HAP-1 (cell line): ENCODE results near the gene SPESP1.
"Not testable (repeated sequence)": the region's sequence is repeated elsewhere in the genome, so short reads cannot be mapped to it uniquely, and the experiment has no call there.

Experiments
- DNase-seq, 2 experiments: peaks; one replicate each; pipeline ENCODE4 v3.0.0-alpha.2; 2016 to 2020; ENCODE audit warnings: low spot score in 2 of 2
- H3K27me3 ChIP-seq: fragments of 250-450 bp; sonication (Bioruptor Pico); 2 replicates; pipeline ENCODE4 v1.5.1; 2020; ENCODE audit warnings: low read depth, mild to moderate bottlenecking, moderate library complexity
- H3K36me3 ChIP-seq: fragments of 250-450 bp; sonication (Bioruptor Pico); replicated peaks from 2 replicates; pipeline ENCODE4 v1.5.1; 2020; ENCODE audit warnings: mild to moderate bottlenecking
- H3K4me1 ChIP-seq: fragments of 250-450 bp; sonication (Bioruptor Pico); 2 replicates; pipeline ENCODE4 v1.5.1; 2020; ENCODE audit warnings: mild to moderate bottlenecking
- H3K4me3 ChIP-seq: fragments of 250-450 bp; sonication (Bioruptor Pico); 2 replicates; pipeline ENCODE4 v1.5.1; 2020; ENCODE audit warnings: mild to moderate bottlenecking, moderate library complexity
- H3K9me3 ChIP-seq: fragments of 250-450 bp; sonication (Bioruptor Pico); 2 replicates; pipeline ENCODE4 v1.5.1; 2020; ENCODE audit warnings: mild to moderate bottlenecking, moderate library complexity
- in situ Hi-C: fragments of 300-500 bp; cut with MboI; formaldehyde crosslinking; loops from 3 replicates; pipeline ENCODE4 v1.14.3; 2020; ENCODE audit warnings: low sequenced_read_pairs, inconsistent platforms, mixed read lengths

SPESP1 gene

DNA sequence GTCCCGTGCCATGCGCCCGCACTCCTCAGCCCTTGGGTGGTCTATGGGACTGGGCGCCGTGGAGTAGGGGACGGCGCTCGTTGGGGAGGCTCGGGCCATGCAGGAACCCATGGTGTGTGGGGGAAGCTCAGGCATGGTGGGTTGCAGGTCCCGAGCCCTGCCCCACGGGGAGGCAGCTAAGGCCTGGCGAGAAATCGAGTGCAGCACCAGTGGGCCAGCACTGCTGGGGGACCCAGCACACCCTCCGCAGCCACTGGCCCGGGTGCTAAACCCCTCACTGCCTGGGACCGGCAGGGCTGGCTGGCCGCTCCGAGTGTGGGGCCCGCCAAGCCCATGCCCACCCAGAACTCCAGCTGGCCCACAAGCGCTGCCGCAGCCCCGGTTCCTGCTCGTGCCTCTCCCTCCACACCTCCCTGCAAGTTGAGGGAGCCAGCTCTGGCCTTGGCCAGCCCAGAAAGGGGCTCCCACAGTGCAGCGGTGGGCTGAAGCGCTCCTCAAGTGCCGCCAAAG lies 45.4 kb downstream of the SPESP1 start:
- H3K36me3 ChIP-seq, H3K9me3 ChIP-seq, DNase-seq, H3K4me1 ChIP-seq, H3K4me3 ChIP-seq, H3K27me3 ChIP-seq, in situ Hi-C loops: not testable (repeated sequence)

DNA sequence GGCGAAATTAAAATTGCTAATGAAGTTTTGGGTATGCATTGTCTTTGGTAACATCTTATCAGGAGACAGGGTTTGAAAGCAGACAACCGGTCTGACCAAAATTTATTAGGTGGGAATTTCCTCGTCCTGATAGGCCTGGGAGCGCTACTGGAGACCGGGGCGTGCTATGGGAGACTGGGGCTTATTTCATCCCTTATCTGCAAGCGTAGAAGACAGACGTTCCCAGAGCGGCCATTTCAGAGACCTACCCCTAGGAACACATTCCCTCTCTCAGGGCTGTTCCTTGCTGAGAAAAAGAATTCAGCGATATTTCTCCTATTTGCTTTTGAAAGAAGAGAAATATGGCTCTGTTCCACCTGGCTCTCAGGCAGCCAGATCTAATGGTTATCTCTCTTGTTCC lies 47.1 kb downstream of the SPESP1 start:
- H3K4me1 ChIP-seq, H3K9me3 ChIP-seq, H3K4me3 ChIP-seq, H3K36me3 ChIP-seq, H3K27me3 ChIP-seq, in situ Hi-C loops, DNase-seq: not testable (repeated sequence)

DNA sequence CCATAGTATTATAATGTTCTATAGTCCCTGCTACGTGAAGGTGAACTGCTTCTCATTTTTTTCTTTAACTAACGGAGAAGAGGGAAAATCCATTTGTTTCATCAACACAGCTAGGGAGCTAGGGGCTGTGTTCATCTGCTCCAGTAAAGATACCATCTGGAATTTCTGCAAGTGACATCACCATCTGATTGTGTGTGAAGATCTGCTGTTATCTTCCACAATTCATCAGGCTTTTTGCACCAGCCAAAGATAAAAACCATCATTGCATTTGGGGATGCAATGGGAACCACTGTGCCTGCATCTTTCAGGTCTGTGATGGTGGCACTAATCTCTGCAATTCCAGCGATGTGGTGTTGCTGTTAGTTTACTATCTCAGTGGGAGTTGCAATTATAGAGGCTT lies 48.7 kb downstream of the SPESP1 start:
- Histone ChIP-seq H3K4me3 (no peak overlapping the region), H3K36me3 (no peaks in the 10 kb centered on the region), H3K4me1 (no peaks in the 10 kb centered on the region), H3K9me3 (peaks cover 3% of the 10 kb centered on the region), H3K27me3 (no peaks in the 10 kb centered on the region)
- no peak for DNase-seq
- in situ Hi-C loops, result no loop called here

DNA sequence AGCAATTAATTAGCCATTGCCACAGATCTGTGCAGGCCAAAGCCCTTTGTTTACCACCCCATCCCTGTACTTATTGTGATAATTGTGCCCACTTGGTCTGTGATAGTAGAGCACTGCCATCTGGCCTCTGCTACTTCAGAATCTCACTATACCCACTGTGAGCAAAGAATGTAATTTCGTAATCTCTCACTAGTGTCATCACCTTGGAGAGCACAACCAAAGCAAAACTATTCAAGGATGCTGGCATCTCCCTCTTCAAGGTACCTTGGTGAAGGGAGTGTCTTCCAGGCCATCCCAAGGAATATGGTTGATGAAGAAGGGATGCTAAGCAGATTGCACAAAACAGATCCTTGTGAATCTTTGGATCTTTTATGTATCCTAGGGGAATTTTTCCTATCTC lies 49.5 kb downstream of the SPESP1 start:
- Histone ChIP-seq H3K9me3 (peaks cover 3% of the 10 kb centered on the region), H3K4me1 (no peaks in the 10 kb centered on the region), H3K27me3 (no peaks in the 10 kb centered on the region), H3K36me3 (no peaks in the 10 kb centered on the region), H3K4me3 (no peak overlapping the region)
- no peak for DNase-seq
- in situ Hi-C loops, result no loop called here

DNA sequence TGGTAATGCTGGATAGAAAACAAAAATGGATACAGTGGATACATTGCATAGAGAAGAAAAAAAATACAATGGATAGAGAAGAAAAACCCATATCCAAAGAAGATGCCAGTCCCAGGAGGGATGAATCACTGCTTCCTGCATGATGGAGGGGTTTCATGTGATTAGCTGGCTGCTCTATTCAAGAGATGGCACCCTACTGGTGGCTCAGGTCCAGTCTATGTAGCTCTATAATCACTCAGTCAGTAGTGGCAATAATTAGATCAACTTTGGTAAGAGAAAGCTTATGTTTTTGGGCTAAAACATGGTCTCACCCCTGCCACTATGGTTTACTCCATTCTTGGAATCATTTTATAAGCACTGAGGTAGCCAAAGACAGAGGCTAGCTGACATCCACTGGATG lies 50.5 kb downstream of the SPESP1 start:
- in situ Hi-C loops, result no loop called here
- Histone ChIP-seq H3K4me3 (no peak overlapping the region), H3K27me3 (no peaks in the 10 kb centered on the region), H3K4me1 (no peaks in the 10 kb centered on the region), H3K9me3 (peaks cover 3% of the 10 kb centered on the region), H3K36me3 (no peaks in the 10 kb centered on the region)
- no peak for DNase-seq

DNA sequence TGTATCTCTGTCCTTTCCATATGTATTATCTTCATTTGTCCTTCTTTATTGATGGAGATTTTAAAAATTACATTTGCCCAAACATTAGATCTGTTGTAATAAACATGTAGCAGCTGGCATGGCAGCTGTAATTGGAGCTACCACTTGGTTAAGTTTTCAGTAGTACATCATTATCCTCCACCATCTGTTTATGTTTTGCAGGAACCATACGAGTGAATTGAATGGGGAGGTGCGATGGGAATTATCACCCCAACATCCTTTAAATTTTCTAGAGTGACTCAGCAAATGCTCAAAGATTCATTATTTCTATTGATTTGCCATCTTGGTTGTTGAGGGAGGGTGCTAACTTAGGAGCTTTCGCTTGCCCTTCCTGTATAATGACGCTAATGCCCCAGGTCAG lies 51.6 kb downstream of the SPESP1 start:
- Histone ChIP-seq H3K9me3 (peaks cover under 1% of the 10 kb centered on the region), H3K27me3 (no peaks in the 10 kb centered on the region), H3K4me3 (no peak overlapping the region), H3K4me1 (no peaks in the 10 kb centered on the region), H3K36me3 (no peaks in the 10 kb centered on the region)
- no peak for DNase-seq
- in situ Hi-C loops, result no loop called here

DNA sequence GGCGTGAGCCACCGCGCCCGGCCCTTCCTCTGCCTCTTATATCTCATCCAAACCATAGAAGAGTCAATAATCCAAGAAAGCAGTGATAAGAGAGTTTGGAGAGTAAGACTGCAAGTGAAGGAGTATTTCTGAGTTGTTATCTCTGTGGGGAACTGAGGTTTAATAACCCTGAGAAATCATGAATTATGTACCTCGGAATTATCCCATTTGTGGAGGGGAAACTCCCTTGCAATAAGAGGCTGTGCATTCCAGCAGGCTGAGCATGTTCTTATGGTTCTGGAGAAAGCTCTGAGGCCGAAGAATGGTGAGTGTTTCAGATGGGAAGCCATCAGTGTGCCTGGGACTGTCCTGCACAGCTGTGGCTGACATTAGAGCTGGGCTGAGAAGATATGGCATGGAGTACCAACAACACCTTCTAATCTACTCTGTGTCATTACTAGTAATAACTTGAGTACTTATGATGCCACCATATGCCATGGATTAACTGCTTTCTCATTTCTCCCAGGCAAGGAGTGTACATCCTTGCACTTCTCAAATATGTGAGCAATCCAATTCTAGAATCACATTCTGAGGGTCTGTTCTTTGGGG lies 52.7 kb downstream of the SPESP1 start:
- no peak overlapping the region for H3K4me3 ChIP-seq
- no peaks in the 10 kb centered on the region for H3K36me3 ChIP-seq
- H3K27me3 ChIP-seq, result peaks cover 3% of the 10 kb centered on the region; the same call in 1 of the 2 replicates
- DNase-seq, result no peak
- in situ Hi-C loops, result no loop called here
- H3K4me1 ChIP-seq, result no peaks in the 10 kb centered on the region
- H3K9me3 ChIP-seq, result no peaks in the 10 kb centered on the region; the same call in 1 of the 2 replicates

DNA sequence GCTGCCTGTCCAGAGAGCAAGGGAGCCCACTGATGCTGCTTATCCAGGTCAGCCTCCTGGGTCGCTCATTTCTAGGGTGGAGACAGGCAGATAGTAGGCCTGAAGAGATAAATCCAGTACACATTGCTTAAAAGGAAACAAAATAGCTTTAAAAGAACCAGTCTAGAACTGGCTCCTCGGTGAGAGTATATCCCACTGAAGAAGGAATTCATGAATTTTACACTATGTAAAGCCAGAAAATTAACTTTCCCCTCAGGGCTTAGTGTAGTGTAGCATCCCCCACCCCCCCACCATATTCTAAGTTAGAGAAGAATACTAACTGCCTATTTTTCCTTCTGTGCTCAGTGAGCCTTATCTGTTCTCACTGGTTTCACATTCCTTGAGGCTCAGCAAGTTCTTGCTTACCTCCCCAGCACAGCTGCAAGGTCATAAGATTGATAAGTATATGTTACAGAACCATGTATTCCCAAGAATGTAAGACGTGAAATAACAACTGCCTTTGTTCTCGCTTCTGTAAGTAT lies 53.7 kb downstream of the SPESP1 start:
- DNase-seq, result no peak
- Histone ChIP-seq H3K4me3 (no peak overlapping the region), H3K27me3 (peaks cover 3% of the 10 kb centered on the region; the same call in 1 of the 2 replicates), H3K36me3 (no peaks in the 10 kb centered on the region), H3K4me1 (no peaks in the 10 kb centered on the region), H3K9me3 (no peaks in the 10 kb centered on the region)
- in situ Hi-C loops, result no loop called here

DNA sequence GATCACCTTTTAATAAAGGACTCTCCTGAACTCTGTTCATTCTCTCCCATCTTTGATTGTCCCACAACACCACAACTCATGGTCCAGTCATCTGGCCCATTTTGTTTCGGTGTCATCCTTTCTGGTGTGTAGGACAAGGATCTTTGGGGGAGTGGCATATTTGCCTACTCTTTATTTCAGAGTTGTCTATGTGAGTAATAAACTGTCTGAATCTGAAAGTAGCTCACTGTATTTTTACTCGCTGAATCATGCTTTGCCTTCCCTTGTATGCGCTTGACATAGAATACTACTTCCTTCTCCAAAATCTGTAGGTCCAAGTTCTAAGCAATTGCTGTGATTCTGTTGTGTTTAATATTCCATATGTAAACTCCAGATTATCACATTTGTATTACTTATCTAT lies 54.3 kb downstream of the SPESP1 start:
- Histone ChIP-seq H3K4me3 (no peak overlapping the region), H3K27me3 (peaks cover 3% of the 10 kb centered on the region; the same call in 1 of the 2 replicates), H3K4me1 (no peaks in the 10 kb centered on the region), H3K36me3 (no peaks in the 10 kb centered on the region), H3K9me3 (no peaks in the 10 kb centered on the region)
- in situ Hi-C loops, result no loop called here
- no peak for DNase-seq

DNA sequence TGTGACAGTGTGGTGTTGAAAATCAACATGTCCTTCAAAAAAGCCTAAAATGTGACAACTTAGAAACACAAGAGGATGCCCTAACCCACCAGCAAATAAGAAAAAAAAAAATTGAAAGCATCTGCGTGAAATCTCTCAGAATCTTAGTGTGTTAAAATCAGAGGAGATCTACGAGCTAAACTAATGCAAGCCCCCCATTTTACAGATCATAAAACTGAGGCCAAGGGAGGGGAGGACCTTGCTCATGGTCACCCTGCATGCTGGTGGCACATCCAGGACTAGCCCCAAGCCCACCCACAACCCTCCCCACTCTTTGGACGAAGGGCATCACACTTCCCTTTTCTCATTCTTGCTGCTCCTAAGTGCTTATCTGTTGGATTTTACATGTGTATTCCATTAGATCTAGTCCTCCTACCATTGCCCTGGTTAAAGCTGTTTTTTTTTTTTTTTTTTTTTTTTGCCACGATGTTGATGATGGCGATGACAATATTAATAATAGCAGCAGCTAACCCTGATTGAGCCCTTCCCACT lies 55.1 kb downstream of the SPESP1 start:
- Histone ChIP-seq H3K4me3 (no peak overlapping the region), H3K36me3 (no peaks in the 10 kb centered on the region), H3K4me1 (peaks cover 3% of the 10 kb centered on the region), H3K9me3 (no peaks in the 10 kb centered on the region), H3K27me3 (peaks cover 3% of the 10 kb centered on the region; the same call in 1 of the 2 replicates)
- no peak for DNase-seq
- in situ Hi-C loops, result no loop called here

DNA sequence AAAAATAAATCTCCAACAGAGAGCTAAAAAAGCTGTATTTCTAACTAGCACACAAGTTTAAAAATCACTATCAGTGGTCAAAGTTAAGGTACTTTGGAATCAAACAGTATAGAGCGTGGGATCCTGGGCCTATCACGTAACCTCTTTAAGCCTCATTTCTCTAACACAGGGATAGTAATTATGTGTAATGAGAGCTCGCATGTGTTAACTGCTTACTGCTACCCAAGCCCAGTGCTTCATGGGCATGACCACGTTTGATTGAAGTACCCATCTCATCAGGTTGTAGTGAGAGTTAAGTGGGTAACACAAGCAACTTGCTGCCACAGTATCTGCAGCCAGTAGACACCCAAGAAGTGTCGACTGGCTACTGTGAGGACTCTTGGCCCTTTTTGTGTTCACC lies 56.0 kb downstream of the SPESP1 start:
- no peak for DNase-seq
- in situ Hi-C loops, result no loop called here
- peaks cover 3% of the 10 kb centered on the region; the same call in 1 of the 2 replicates for H3K27me3 ChIP-seq

DNA sequence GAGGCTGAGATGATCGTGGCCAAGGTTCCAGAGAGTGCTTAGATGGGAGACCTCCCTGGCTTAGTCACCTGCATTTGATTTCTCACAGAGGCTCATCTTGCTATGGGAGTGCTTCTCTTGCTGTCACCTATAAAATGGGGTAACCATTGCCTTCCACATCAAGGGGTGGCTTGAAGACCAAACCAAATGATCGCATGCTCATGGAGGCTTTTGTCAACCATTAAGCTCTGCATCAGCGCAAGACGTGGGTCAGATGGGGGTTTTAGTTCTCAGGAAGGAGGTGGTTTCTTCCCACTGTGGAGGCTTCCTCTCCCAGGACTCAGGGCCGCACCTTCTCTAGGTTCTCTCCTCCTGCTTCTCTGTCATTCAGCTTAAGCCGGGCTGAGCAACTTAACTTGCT lies 56.8 kb downstream of the SPESP1 start:
- DNase-seq, result no peak
- H3K27me3 ChIP-seq, result peaks cover 3% of the 10 kb centered on the region; the same call in 1 of the 2 replicates
- H3K36me3 ChIP-seq, result no peaks in the 10 kb centered on the region
- H3K4me1 ChIP-seq, result peaks cover 5% of the 10 kb centered on the region
- in situ Hi-C loops, result no loop called here
- H3K9me3 ChIP-seq, result no peaks in the 10 kb centered on the region
- no peak overlapping the region for H3K4me3 ChIP-seq

More for the DNA sequence above, 56.0 kb downstream of the SPESP1 start:
- H3K9me3 ChIP-seq, result no peaks in the 10 kb centered on the region
- H3K36me3 ChIP-seq, result no peaks in the 10 kb centered on the region
- no peak overlapping the region for H3K4me3 ChIP-seq
- peaks cover 5% of the 10 kb centered on the region for H3K4me1 ChIP-seq

DNA sequence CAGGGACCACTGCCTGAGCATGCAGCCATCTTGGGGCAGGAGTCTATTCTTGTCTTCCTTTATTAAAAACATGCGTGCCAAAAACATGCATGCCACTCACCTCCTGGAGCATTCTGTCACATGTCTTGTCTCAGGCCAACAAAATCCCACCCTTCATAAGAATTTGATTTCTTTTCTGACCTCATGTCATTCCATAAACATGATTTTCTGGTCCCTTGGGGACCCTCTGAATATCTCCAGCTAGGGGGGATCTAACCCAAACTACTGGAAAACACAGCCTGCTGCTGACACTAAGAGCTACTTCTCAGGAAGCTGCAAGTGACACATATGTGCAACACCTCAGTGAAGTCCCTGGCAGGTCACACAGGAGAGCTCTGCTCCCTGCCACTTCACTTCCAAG lies 57.4 kb downstream of the SPESP1 start:
- no peak for DNase-seq
- Histone ChIP-seq H3K4me1 (peaks cover 5% of the 10 kb centered on the region), H3K4me3 (no peak overlapping the region), H3K36me3 (no peaks in the 10 kb centered on the region), H3K9me3 (no peaks in the 10 kb centered on the region), H3K27me3 (peaks cover 3% of the 10 kb centered on the region; the same call in 1 of the 2 replicates)
- in situ Hi-C loops, result no loop called here

DNA sequence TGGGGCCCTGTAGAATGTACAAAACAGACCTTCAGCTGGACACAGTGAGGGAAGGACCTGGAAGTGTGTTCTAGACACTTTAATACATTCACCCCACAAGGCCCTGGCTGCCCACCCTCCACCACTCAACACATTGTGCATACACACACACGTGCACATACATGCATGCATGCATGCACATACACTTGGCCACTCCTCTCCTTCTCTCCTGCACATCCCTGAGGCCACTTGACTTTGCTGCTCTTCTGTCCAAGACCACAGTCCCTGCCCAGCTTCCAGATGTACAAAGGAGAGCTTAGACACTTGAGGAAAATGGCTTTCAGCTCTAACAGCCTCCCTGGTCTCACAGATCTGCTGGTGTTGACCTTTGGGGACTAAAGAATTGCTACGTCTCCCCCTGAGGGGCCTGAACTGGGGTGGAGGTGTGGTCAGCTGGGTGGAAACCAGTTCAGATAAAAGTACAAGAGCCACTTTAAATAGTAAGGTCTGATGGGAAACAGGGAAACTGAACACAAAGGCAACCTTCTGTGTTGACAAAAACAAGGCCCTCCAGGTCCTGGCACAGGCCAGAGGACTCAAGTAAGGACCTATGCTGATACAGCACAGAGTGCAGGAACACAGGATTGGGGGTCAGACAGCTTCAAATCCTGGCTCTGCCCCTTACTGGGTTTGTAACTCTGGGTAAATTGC lies 59.4 kb downstream of the SPESP1 start:
- H3K27me3 ChIP-seq, result peaks cover 3% of the 10 kb centered on the region; the same call in 1 of the 2 replicates
- H3K36me3 ChIP-seq, result no peaks in the 10 kb centered on the region
- no peak for DNase-seq
- in situ Hi-C loops, result no loop called here
- peaks cover 5% of the 10 kb centered on the region for H3K4me1 ChIP-seq
- H3K9me3 ChIP-seq, result no peaks in the 10 kb centered on the region
- no peak overlapping the region for H3K4me3 ChIP-seq
